Spleen (tissue), 11 donors: ENCODE measurements around the gene SYCE3. TPM values are rescaled to one million over a fixed set of nuclear protein-coding genes. Genes with fewer than 3 reads are reported as not detected.

ENCODE experiments used
- DNase-seq: peaks from one replicate; pipeline ENCODE4 v3.0.0-alpha.2; 2020
- H3K27ac ChIP-seq, 8 donors: fragments of 200-600 bp; sonication (generic) in 7 of 8; 1 replicate in 4 of 8; 2 replicates in 4 of 8; pipeline versions ENCODE4 v1.5.0 to v1.8.0; 2016 to 2021; ENCODE audit warnings: inconsistent platforms in 4 of 8, mild to moderate bottlenecking in 4 of 8, moderate library complexity in 1 of 8
- H3K27me3 ChIP-seq, 7 donors: fragments of 200-600 bp; sonication (generic) in 6 of 7; replicated peaks in 1 of 7; 1 replicate in 4 of 7; 2 replicates in 3 of 7; pipeline versions ENCODE4 v1.5.0 to v1.8.0; 2016 to 2021; ENCODE audit warnings: inconsistent platforms in 3 of 7, mild to moderate bottlenecking in 1 of 7
- H3K36me3 ChIP-seq, 6 donors: fragments of 200-600 bp; sonication (generic) in 5 of 6; 1 replicate in 4 of 6; 2 replicates in 2 of 6; pipeline versions ENCODE4 v1.5.0 to v1.8.0; 2016 to 2021; ENCODE audit warnings: inconsistent platforms in 2 of 6
- H3K4me1 ChIP-seq, 6 donors: fragments of 200-600 bp; sonication (generic) in 5 of 6; 1 replicate in 3 of 6; 2 replicates in 3 of 6; pipeline versions ENCODE4 v1.5.0 to v1.8.0; 2016 to 2021; ENCODE audit warnings: inconsistent platforms in 3 of 6
- H3K4me3 ChIP-seq, 8 donors: fragments of 200-600 bp; sonication (generic) in 7 of 8; 1 replicate in 4 of 8; 2 replicates in 4 of 8; pipeline versions ENCODE4 v1.5.0 to v1.8.0; 2016 to 2021; ENCODE audit warnings: inconsistent platforms in 4 of 8, mild to moderate bottlenecking in 4 of 8, moderate library complexity in 2 of 8
- H3K9me3 ChIP-seq, 8 donors: fragments of 200-600 bp; sonication (generic) in 7 of 8; 1 replicate in 4 of 8; 2 replicates in 4 of 8; pipeline versions ENCODE4 v1.5.0 to v1.8.0; 2016 to 2021; ENCODE audit warnings: inconsistent platforms in 4 of 8
- CTCF ChIP-seq, 11 experiments: fragments of 200-600 bp in 7 of 11; fragments of 450-650 bp in 4 of 11; sonication (generic) in 4 of 11; IDR thresholded peaks in 8 of 11; conservative IDR thresholded peaks in 3 of 11; 1 replicate in 7 of 11; 2 replicates in 4 of 11; pipeline versions ENCODE4 v1.4.0 to v1.8.0; 2016 to 2021; ENCODE audit warnings: antibody characterized with exemption in 11 of 11, inconsistent platforms in 4 of 11, mild to moderate bottlenecking in 1 of 11
- POLR2A ChIP-seq, 3 donors: fragments of 450-650 bp; IDR thresholded peaks; one replicate each; pipeline ENCODE4 v1.5.1; 2017; ENCODE audit warnings: antibody characterized with exemption in 3 of 3, mild to moderate bottlenecking in 1 of 3
- POLR2AphosphoS5 ChIP-seq, 3 donors: sonication (generic); formaldehyde crosslinking; IDR thresholded peaks; one replicate each; pipeline ENCODE4 v1.5.1; 2017; ENCODE audit warnings: antibody characterized with exemption in 3 of 3
- WGBS, 5 donors: extraction: QIAGEN DNeasy Blood & Tissue Kit in 3 of 5; methylation state at CpG; one replicate each; pipeline versions ENCODE4 v1.1.5 to v1.1.7; 2013 to 2018; 5-methylcytosine and 5-hydroxymethylcytosine counted together
- intact Hi-C: fragments of 100-400 bp; cut with DNase I; formaldehyde crosslinking; loops from one replicate; pipeline ENCODE4 v1.15.0; 2023; ENCODE audit warnings: low total_unique reads
- polyA plus RNA-seq, 3 donors: library from polyadenylated mRNA; stranded (reverse); fragments of 200-250 nt; gene quantifications; one replicate each; pipeline ENCODE4 v1.2.1, GENCODE V29; 2013
- total RNA-seq, 7 donors: library from RNA; depleted of rRNA in 3 of 7; stranded (reverse); fragments of >200 nt in 3 of 7; fragmentation: NEBNext Ultra II Directional in 4 of 7; extraction: Animal tissue kit (Norgen Biotek cat#: 25700) in 4 of 7; gene quantifications; one replicate each; pipeline versions ENCODE4 v1.1.0 to v1.2.1, GENCODE V29; 2016 to 2021
- donor health status: healthy with polysubstance abuse.
- donor health status: DM: no; HTN: no; CAD: no; lungs with moderate emphysema.
- donor health status: DM: no; HTN: no; CAD: no.
- donor health status: Bipolar disorder and iron deficiency.
- donor health status: healthy.
- donor health status: DM: no; HTN: no; CAD: no.
- donor health status: DM: yes; HTN: yes; CAD: no.

Gene SYCE3
- total and polyA plus RNA-seq, 10 donors = 0.50 to 3.0 TPM; not detected in 8

- no peak for DNase-seq
- Histone ChIP-seq H3K27me3 (no peaks in the 10 kb centered on the region), H3K36me3 (peaks cover 0 to 86% (median 32%) of the 10 kb centered on the region in 6 donors), H3K27ac (no peak overlapping the region), H3K4me3 (no peak overlapping the region), H3K9me3 (no peaks in the 10 kb centered on the region), H3K4me1 (no peaks in the 10 kb centered on the region)
- WGBS, 5 donors = 93 to 97% (median 95%) methylated on average over 9 to 12 of the region's 12 CpGs
- intact Hi-C loops = no loop called here
- no peak for TF ChIP-seq POLR2AphosphoS5 (IDR thresholded peaks at IDR 0.05)
- no peak for TF ChIP-seq POLR2A (IDR thresholded peaks at IDR 0.05)
- no peak for TF ChIP-seq CTCF (IDR thresholded peaks at IDR 0.05 in 8 of 11, conservative IDR thresholded peaks at IDR 0.05 in 3 of 11)
Measured at GRCh38 chr22:50570861-50571260, 8.1 kb upstream of the SYCE3 start.

- 86 to 95% (median 92%) methylated on average over 8 to 13 of the region's 13 CpGs for WGBS, 5 donors
- H3K9me3 ChIP-seq = no peaks in the 10 kb centered on the region
- no peak for TF ChIP-seq CTCF (IDR thresholded peaks at IDR 0.05 in 8 of 11, conservative IDR thresholded peaks at IDR 0.05 in 3 of 11)
- intact Hi-C loops = no loop called here
- H3K27me3 ChIP-seq = no peaks in the 10 kb centered on the region
- peaks cover 0 to 77% (median 32%) of the 10 kb centered on the region in 6 donors for H3K36me3 ChIP-seq
- DNase-seq = no peak
- no peaks in the 10 kb centered on the region for H3K4me1 ChIP-seq
- H3K27ac ChIP-seq = no peak overlapping the region
- no peak overlapping the region for H3K4me3 ChIP-seq
Measured at GRCh38 chr22:50569896-50570535, 7.3 kb upstream of the SYCE3 start.

GRCh38 chr22:50569041-50569459, 6.3 kb upstream of the SYCE3 start:
- DNase-seq = no peak
- TF ChIP-seq POLR2AphosphoS5 (IDR thresholded peaks at IDR 0.05) (no peak), CTCF (IDR thresholded peaks at IDR 0.05 in 8 of 11, conservative IDR thresholded peaks at IDR 0.05 in 3 of 11) (no peak), POLR2A (IDR thresholded peaks at IDR 0.05) (no peak)
- H3K4me1 ChIP-seq = no peaks in the 10 kb centered on the region
- 82 to 96% (median 90%) methylated on average over 8 of the region's 8 CpGs for WGBS, 5 donors
- intact Hi-C loops = no loop called here
- H3K27me3 ChIP-seq = no peaks in the 10 kb centered on the region
- H3K4me3 ChIP-seq = no peak overlapping the region
- H3K36me3 ChIP-seq = peaks cover 0 to 69% (median 32%) of the 10 kb centered on the region in 6 donors
- no peaks in the 10 kb centered on the region for H3K9me3 ChIP-seq
- H3K27ac ChIP-seq = no peak overlapping the region

DNA sequence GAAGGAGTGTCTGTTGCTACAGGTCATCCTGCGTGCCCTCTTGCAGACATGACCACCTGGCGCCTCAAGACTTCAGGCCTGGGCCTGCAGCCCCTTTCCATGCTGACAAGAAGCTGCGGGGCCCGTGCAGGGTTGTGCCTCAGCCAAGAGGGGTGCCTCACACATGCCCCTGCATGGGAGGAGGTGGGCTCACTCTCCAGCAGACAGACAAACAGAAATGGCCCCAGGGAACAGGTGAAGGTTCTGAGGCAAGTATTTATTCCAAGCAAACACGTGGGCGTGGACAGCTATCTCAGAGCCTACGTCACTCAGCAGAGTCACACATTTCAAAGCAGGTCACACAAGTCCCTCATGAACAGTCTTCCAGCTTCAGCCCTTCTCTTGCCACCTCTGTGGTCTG, 5.9 kb upstream of the SYCE3 start:
- Histone ChIP-seq H3K4me1 (peaks cover under 1 to 3% (median 3%) of the 10 kb centered on the region in 6 donors), H3K27ac (no peak overlapping the region), H3K36me3 (peaks cover 0 to 65% (median 32%) of the 10 kb centered on the region in 6 donors), H3K27me3 (no peaks in the 10 kb centered on the region), H3K9me3 (no peaks in the 10 kb centered on the region), H3K4me3 (no peak overlapping the region)
- intact Hi-C loops = no loop called here
- no peak for DNase-seq
- WGBS, 5 donors = 91 to 98% (median 93%) methylated on average over 7 of the region's 7 CpGs
- no peak for TF ChIP-seq POLR2AphosphoS5 (IDR thresholded peaks at IDR 0.05)
- TF ChIP-seq CTCF (IDR thresholded peaks at IDR 0.05 in 8 of 11, conservative IDR thresholded peaks at IDR 0.05 in 3 of 11) = no peak
- TF ChIP-seq POLR2A (IDR thresholded peaks at IDR 0.05) = no peak
